ENCODE measurements around the gene TIAM1. TPM values are rescaled to one million over a fixed set of nuclear protein-coding genes. Genes with fewer than 3 reads are reported as not detected.
"Not testable (repeated sequence)": the region's sequence is repeated elsewhere in the genome, so short reads cannot be mapped to it uniquely, and the experiment has no call there.

The TIAM1 gene
- total RNA-seq, 1 donor from 2014 or later = 42.3 TPM

GRCh38 chr21:31260790-31261189 lies 83.3 kb downstream of the TIAM1 start:
- intact Hi-C loops (cut with micrococcal nuclease) = no loop called here

- intact Hi-C loops (cut with micrococcal nuclease) = no loop called here
Measured at GRCh38 chr21:31258073-31258472, 86.0 kb downstream of the TIAM1 start.

- intact Hi-C loops (cut with micrococcal nuclease) = no loop called here
Measured at GRCh38 chr21:31257265-31257664, 86.8 kb downstream of the TIAM1 start.

- intact Hi-C loops (cut with micrococcal nuclease) = no loop called here
Measured at GRCh38 chr21:31255896-31256295, 88.2 kb downstream of the TIAM1 start.

- intact Hi-C loops (cut with micrococcal nuclease) = no loop called here
Measured at GRCh38 chr21:31255036-31255435, 89.0 kb downstream of the TIAM1 start.

- intact Hi-C loops (cut with micrococcal nuclease) = no loop called here
Measured at GRCh38 chr21:31254131-31254530, 89.9 kb downstream of the TIAM1 start.

GRCh38 chr21:31253684-31254083 lies 90.4 kb downstream of the TIAM1 start:
- intact Hi-C loops (cut with micrococcal nuclease) = no loop called here

- intact Hi-C loops (cut with micrococcal nuclease) = no loop called here
Measured at GRCh38 chr21:31252611-31253010, 91.5 kb downstream of the TIAM1 start.

GRCh38 chr21:31252091-31252490 lies 92.0 kb downstream of the TIAM1 start:
- intact Hi-C loops (cut with micrococcal nuclease) = no loop called here

GRCh38 chr21:31251686-31252085 lies 92.4 kb downstream of the TIAM1 start:
- intact Hi-C loops (cut with micrococcal nuclease) = no loop called here

GRCh38 chr21:31248598-31248997 lies 95.5 kb downstream of the TIAM1 start:
- intact Hi-C loops (cut with micrococcal nuclease) = no loop called here

GRCh38 chr21:31243611-31244010 lies 100.5 kb downstream of the TIAM1 start:
- intact Hi-C loops (cut with micrococcal nuclease) = no loop called here

- intact Hi-C loops (cut with micrococcal nuclease) = no loop called here
Measured at GRCh38 chr21:31236528-31236927, 107.5 kb downstream of the TIAM1 start.

- intact Hi-C loops (cut with micrococcal nuclease) = no loop called here
Measured at GRCh38 chr21:31235671-31236450, 108.2 kb downstream of the TIAM1 start.

- intact Hi-C loops (cut with micrococcal nuclease) = no loop called here
Measured at GRCh38 chr21:31234936-31235335, 109.1 kb downstream of the TIAM1 start.

GRCh38 chr21:31233711-31234110 lies 110.3 kb downstream of the TIAM1 start:
- intact Hi-C loops (cut with micrococcal nuclease) = no loop called here

- intact Hi-C loops (cut with micrococcal nuclease) = no loop called here
Measured at GRCh38 chr21:31232344-31232743, 111.7 kb downstream of the TIAM1 start.

GRCh38 chr21:31230937-31231336 lies 113.1 kb downstream of the TIAM1 start:
- intact Hi-C loops (cut with micrococcal nuclease) = no loop called here

GRCh38 chr21:31228723-31229122 lies 115.3 kb downstream of the TIAM1 start:
- intact Hi-C loops (cut with micrococcal nuclease) = not testable (repeated sequence)

GRCh38 chr21:31225713-31226112 lies 118.3 kb downstream of the TIAM1 start:
- intact Hi-C loops (cut with micrococcal nuclease) = no loop called here

GRCh38 chr21:31222142-31222541 lies 121.9 kb downstream of the TIAM1 start:
- intact Hi-C loops (cut with micrococcal nuclease) = no loop called here

- intact Hi-C loops (cut with micrococcal nuclease) = no loop called here
Measured at GRCh38 chr21:31221043-31221442, 123.0 kb downstream of the TIAM1 start.

GRCh38 chr21:31220575-31220974 lies 123.5 kb downstream of the TIAM1 start:
- intact Hi-C loops (cut with micrococcal nuclease) = no loop called here
